GM19193 (cell line): ENCODE results near the gene CORO6.

ENCODE experiments used
- POLR2A ChIP-seq: IDR thresholded peaks from 4 replicates; pipeline ENCODE4 v1.6.1; 2011; ENCODE audit not compliant: insufficient read depth, insufficient read length; ENCODE audit errors: extremely low read depth

CORO6 gene

GRCh38 chr17:29571883-29572681 lies 50.6 kb downstream of the CORO6 start:
- TF ChIP-seq POLR2A, result no peak

DNA sequence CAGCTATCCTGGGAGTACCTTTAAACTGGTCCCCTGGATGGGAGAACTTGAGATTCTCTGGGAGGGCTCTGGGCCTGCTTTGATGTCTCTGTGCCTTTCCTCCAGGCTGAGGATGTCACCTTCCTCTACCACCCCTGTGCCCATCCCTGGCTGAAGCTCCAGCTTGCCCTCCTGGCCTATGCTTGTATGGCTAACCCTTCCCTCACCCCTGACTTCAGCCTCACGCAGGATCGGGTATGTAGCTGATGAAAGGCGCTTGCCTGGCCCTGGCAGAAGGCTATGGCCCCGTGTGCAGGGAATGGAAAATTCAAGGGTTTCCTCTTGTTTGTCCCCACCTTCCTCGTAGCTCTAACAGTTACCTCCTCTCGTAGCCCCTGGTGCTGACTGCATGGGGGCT lies 51.2 kb downstream of the CORO6 start:
- no peak for TF ChIP-seq POLR2A

GRCh38 chr17:29570521-29570920 lies 52.2 kb downstream of the CORO6 start:
- TF ChIP-seq POLR2A, result no peak

DNA sequence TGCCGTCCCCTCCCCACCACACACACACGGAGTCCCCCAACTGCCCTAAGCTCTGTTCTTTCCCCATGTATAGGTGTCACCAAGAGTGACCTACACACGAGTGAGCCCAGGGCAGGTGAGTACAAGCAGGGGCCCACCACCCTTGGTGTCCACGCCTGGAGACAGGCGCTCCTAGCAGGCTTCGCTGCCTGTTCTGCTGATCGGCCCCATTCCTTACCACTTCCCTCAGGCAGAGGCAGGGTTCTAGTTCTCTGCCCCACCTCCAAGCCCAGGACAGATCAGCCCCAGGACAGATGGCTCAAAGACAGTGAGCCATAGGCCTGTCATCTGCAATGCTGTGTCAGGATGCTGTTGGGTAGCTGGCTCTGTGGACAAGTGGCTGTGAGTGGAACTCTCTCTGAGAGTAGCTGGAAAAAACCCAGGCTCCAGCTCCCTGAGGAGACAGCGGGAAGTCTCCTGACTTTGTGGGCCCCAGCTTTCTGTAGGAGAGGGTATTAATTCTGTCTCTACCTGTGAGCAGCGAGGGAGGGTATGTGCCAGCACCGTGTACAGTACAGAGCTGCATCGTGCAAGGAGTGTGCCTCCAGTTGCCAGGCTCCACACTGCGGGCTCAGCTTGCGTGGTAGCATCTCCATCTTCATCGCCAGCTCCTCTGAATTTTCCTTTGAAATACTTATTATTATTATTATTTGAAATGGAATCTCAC lies 53.3 kb downstream of the CORO6 start:
- TF ChIP-seq POLR2A, result no peak

- TF ChIP-seq POLR2A, result peak; percentile 78
Measured at GRCh38 chr17:29568331-29569244, 54.1 kb downstream of the CORO6 start, which contains the start of gene TP53I13. Gene TP53I13 (plus strand): TSS chr17:29568701. CDS start chr17:29568759, 58 bp downstream.

DNA sequence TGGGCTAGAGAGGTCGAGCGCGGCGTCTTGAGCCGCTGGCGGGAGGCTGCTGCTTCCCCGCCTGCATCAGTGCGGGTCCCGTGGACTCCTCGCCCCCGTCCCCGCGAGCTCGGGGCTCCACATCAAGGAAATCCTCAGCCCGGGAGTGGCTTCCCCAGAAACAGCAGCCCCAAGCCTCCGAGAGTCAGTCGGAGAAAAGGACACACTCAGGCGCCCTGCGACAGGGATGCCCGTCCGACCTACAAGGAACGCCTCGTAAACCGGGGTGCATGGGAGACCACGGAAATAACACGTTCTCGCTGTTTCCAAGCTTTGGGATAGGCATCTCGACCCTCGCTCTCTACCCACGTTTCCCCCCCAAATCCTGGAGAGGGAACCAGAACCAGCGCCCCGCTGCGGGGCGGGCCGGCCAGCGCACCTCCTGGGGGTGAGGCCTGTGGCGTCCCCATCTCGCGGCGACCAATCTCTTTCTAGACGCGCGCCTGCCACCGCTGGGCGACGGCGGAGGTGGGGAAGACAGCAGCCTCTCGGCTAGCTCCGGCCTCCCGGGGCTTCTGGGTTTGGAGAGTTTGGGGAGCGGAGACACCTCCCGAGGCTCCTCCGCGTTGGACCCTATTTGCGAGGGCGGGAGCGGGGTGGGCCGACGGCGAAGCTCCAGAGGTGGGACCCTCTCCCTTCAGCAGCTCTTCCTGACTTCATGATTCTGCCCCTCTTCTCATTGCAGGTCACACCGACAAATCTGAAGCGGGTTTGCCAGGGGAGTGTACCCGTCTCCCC lies 55.0 kb downstream of the CORO6 start:
- TF ChIP-seq POLR2A, result no peak

DNA sequence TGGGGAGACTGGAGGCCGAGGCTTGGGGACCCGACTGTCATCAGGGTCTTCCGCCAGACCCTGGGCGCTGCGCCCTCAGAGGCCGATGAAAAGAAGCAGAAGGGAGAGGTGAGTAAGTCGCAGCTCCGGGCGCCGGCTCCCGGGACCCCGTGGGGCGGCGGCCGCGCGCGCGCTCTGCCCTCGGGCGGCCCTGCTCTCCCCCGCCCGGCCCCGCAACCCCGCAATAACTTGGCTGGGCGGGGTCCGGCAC lies 55.5 kb downstream of the CORO6 start:
- TF ChIP-seq POLR2A, result no peak

GRCh38 chr17:29566473-29567303 lies 56.0 kb downstream of the CORO6 start, which contains the start of gene ABHD15:
Gene ABHD15 (minus strand): TSS chr17:29567037. CDS start chr17:29566966, 71 bp downstream.
- no peak for TF ChIP-seq POLR2A

DNA sequence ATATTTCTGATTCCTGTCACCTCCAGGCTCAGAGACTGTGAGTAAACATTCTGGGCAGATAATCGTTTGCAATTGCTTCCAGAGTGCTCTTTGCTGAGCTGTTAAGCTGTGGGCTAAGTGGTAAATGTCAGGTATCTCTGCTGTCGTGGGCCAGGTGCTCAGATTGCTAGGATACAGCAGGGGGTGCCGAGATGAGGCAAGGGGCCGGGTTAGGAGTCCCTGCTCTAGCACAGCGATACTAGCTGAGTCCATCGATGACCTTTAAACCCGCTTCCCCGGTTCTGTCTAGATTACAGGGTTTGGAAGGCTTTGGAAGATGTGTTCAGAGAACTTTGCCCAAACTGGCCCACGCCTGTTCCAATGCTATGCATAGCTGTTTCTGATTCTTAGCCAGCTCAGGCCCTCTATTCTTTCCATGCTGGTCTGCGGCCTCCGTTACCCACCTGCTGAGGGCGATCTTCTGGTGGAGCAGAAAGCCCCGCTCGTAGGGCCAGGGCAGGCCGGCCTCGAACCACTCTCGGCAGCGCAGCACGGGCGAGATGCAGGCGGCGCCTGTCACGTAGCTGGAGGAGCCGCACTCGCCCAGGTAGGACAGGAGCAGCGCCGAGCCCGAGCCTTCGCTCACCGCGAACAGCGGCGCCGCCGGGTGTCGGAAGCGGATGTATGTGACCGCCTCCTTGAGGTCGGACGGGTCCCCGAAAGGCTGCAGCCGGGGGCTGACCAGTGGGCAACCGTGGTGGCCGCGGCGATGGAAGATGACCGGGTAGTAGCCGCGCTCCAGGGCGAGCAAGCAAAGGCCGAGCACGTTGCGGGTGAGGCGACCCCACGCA lies 56.9 kb downstream of the CORO6 start:
- no peak for TF ChIP-seq POLR2A
